HepG2 (cell line): ENCODE results near the gene CDC37. TPM values are rescaled to one million over a fixed set of nuclear protein-coding genes. Genes with fewer than 3 reads are reported as not detected.

Source experiments
- ATAC-seq: fragments of 200-7000 bp; cut with Tn5 transposase; 3 replicates; pipeline ENCODE4 v1.9.1; 2020; ENCODE audit warnings: mild to moderate bottlenecking, moderate library complexity
- BruUV-seq: library from RNA; stranded (reverse); fragments of 400-500 nt; replicated peaks from 2 replicates; lab custom pipeline; 2021; lab: Mats Ljungman, UMichigan
- CTCF ChIA-PET: fragments of 300-600 bp; formaldehyde crosslinking; extraction: SDS; loops from one replicate; lab custom pipeline; 2021; ENCODE audit warnings: low total read pairs, inconsistent platforms, low intra/inter-chr PET ratio; lab: Yijun Ruan, JAX
- POLR2A ChIA-PET: fragments of 350-600 bp; sonication (Branson Sonifier 250); formaldehyde crosslinking; loops from one replicate; lab custom pipeline; 2020; ENCODE audit warnings: antibody characterized with exemption, inconsistent platforms; lab: Yijun Ruan, JAX
- DNase-seq: peaks from one replicate; pipeline ENCODE4 v3.0.0-alpha.2; 2015; ENCODE audit warnings: low spot score
- FAIRE-seq: peaks from 3 replicates; lab custom pipeline; 2011; peaks lifted over from hg19 to GRCh38; lab: Jason Lieb, UNC
- H2AFZ ChIP-seq: one replicate; pipeline ENCODE4 v1.6.1; 2011; ENCODE audit warnings: low read length, inconsistent platforms
- H3K27ac ChIP-seq: fragments of 300-600 bp; 3 replicates; pipeline ENCODE4 v1.8.0; 2011; ENCODE audit warnings: mixed run types, mild to moderate bottlenecking, mixed read lengths, low read length, inconsistent platforms; ENCODE audit not compliant: insufficient read depth; ENCODE audit errors: extremely low read length
- H3K27me3 ChIP-seq, 2 experiments: fragments of 200-600 bp in 1 of 2; 2 replicates in 1 of 2; 3 replicates in 1 of 2; pipeline versions ENCODE4 v1.6.0 to v1.8.0; 2011; ENCODE audit warnings: low read length in 2 of 2, mild to moderate bottlenecking in 2 of 2, moderate library complexity in 2 of 2, inconsistent platforms in 1 of 2; ENCODE audit not compliant: insufficient read depth in 2 of 2, control insufficient read depth in 1 of 2
- H3K36me3 ChIP-seq, 2 experiments: fragments of 200-600 bp in 1 of 2; replicated peaks in 1 of 2; 2 replicates in 1 of 2; 3 replicates in 1 of 2; pipeline versions ENCODE4 v1.5.1 to v1.8.0; 2011; ENCODE audit warnings: low read length in 2 of 2, inconsistent platforms in 1 of 2; ENCODE audit not compliant: insufficient read depth in 2 of 2, control insufficient read depth in 1 of 2
- H3K4me1 ChIP-seq: 2 replicates; pipeline ENCODE4 v1.5.1; 2012; ENCODE audit warnings: low read length, inconsistent platforms; ENCODE audit not compliant: insufficient read depth
- H3K4me2 ChIP-seq: 2 replicates; pipeline ENCODE4 v1.6.0; 2011; ENCODE audit warnings: low read depth, low read length, inconsistent platforms
- H3K4me3 ChIP-seq, 3 experiments: fragments of 200-600 bp in 1 of 3; sonication (generic), shearing (Covaris generic) in 1 of 3; replicated peaks in 1 of 3; 2 replicates each; pipeline ENCODE4 v1.5.1; 2011 to 2016; ENCODE audit warnings: low read length in 3 of 3, inconsistent platforms in 2 of 3, low read depth in 2 of 3, mild to moderate bottlenecking in 2 of 3, control low read depth in 1 of 3, mixed read lengths in 1 of 3; ENCODE audit not compliant: insufficient read depth in 1 of 3
- H3K79me2 ChIP-seq: one replicate; pipeline ENCODE4 v1.6.1; 2011; ENCODE audit warnings: low read length, inconsistent platforms; ENCODE audit not compliant: insufficient read depth
- H3K9ac ChIP-seq: 2 replicates; pipeline ENCODE4 v1.6.0; 2011; ENCODE audit warnings: mild to moderate bottlenecking, low read depth, low read length, inconsistent platforms; ENCODE audit not compliant: insufficient read depth
- H3K9me3 ChIP-seq: 2 replicates; pipeline ENCODE4 v1.5.1; 2012; ENCODE audit warnings: mild to moderate bottlenecking, low read length
- H4K20me1 ChIP-seq: 2 replicates; pipeline ENCODE4 v1.6.0; 2011; ENCODE audit warnings: inconsistent platforms, mild to moderate bottlenecking, low read length, moderate library complexity; ENCODE audit not compliant: insufficient read depth
- ARID4A ChIP-seq: sonication (generic); formaldehyde crosslinking; IDR thresholded peaks from 2 replicates; pipeline ENCODE4 v1.5.0; 2020; ENCODE audit warnings: mild to moderate bottlenecking, missing genetic modification reagents, borderline replicate concordance
- CAMTA2 ChIP-seq: sonication (generic); formaldehyde crosslinking; IDR thresholded peaks from 2 replicates; pipeline ENCODE4 v1.4.0; 2020; ENCODE audit warnings: mild to moderate bottlenecking, missing genetic modification reagents, borderline replicate concordance
- ELK4 ChIP-seq: sonication (generic); formaldehyde crosslinking; IDR thresholded peaks from 2 replicates; pipeline ENCODE4 v1.9.0; 2021; ENCODE audit warnings: missing genetic modification reagents, borderline replicate concordance
- FOXA3 ChIP-seq: IDR thresholded peaks from 2 replicates; pipeline ENCODE4 v1.6.1; 2016; ENCODE audit warnings: missing genetic modification reagents, missing compliant biosample characterization
- FOXK1 ChIP-seq: sonication (generic); formaldehyde crosslinking; IDR thresholded peaks from 2 replicates; pipeline ENCODE4 v1.4.0; 2020; ENCODE audit warnings: low read depth, missing genetic modification reagents, borderline replicate concordance
- IRF2 ChIP-seq: IDR thresholded peaks from 2 replicates; pipeline ENCODE4 v1.6.1; 2018; ENCODE audit warnings: missing genetic modification reagents, missing compliant biosample characterization
- ISX ChIP-seq: sonication (generic); formaldehyde crosslinking; conservative IDR thresholded peaks from 2 replicates; pipeline ENCODE4 v1.5.0; 2020; ENCODE audit warnings: missing genetic modification reagents
- MAFF ChIP-seq: IDR thresholded peaks from 2 replicates; pipeline ENCODE4 v1.6.1; 2011; ENCODE audit warnings: low read depth, low read length, improper control_type of control experiment
- MAFK ChIP-seq, 2 experiments: IDR thresholded peaks in 1 of 2; conservative IDR thresholded peaks in 1 of 2; 2 replicates each; pipeline ENCODE4 v1.6.1; 2011; ENCODE audit warnings: improper control_type of control experiment in 2 of 2, low read length in 2 of 2
- SOX6 ChIP-seq, 2 experiments: fragments of 450-650 bp in 1 of 2; sonication (generic) in 1 of 2; formaldehyde crosslinking in 1 of 2; IDR thresholded peaks; 2 replicates each; pipeline versions ENCODE4 v1.4.0 to v1.6.1; 2017 to 2020; ENCODE audit warnings: antibody characterized with exemption in 1 of 2, mild to moderate bottlenecking in 1 of 2, missing genetic modification reagents in 1 of 2
- TEAD3 ChIP-seq: optimal IDR thresholded peaks from 2 replicates; pipeline ENCODE3; 2016; ENCODE audit warnings: borderline replicate concordance
- ZGPAT ChIP-seq: IDR thresholded peaks from 2 replicates; pipeline ENCODE4 v1.6.1; 2016; ENCODE audit warnings: mild to moderate bottlenecking
- ZNF101 ChIP-seq: sonication (generic); formaldehyde crosslinking; IDR thresholded peaks from 2 replicates; pipeline ENCODE4 v1.4.0; 2020; ENCODE audit warnings: mild to moderate bottlenecking, low read depth, missing genetic modification reagents, borderline replicate concordance
- ZNF12 ChIP-seq: sonication (generic); formaldehyde crosslinking; IDR thresholded peaks from 2 replicates; pipeline ENCODE4 v1.5.0; 2020; ENCODE audit warnings: missing genetic modification reagents
- ZNF292 ChIP-seq: sonication (generic); formaldehyde crosslinking; IDR thresholded peaks from 2 replicates; pipeline ENCODE4 v1.8.1; 2022; ENCODE audit warnings: mild to moderate bottlenecking, low read depth, missing genetic modification reagents, borderline replicate concordance
- ZNF331 ChIP-seq: sonication (generic); formaldehyde crosslinking; IDR thresholded peaks from 2 replicates; pipeline ENCODE4 v1.4.0; 2020; ENCODE audit warnings: missing genetic modification reagents
- ZNF614 ChIP-seq: IDR thresholded peaks from 2 replicates; pipeline ENCODE4 v1.6.1; 2018; ENCODE audit warnings: missing biosample characterization, missing genetic modification reagents, inconsistent platforms, borderline replicate concordance
- WGBS: methylation state at CpG from one replicate; pipeline ENCODE4 v1.1.6; 2017; ENCODE audit warnings: low lambda C conversion rate; 5-methylcytosine and 5-hydroxymethylcytosine counted together
- in situ Hi-C: cut with HindIII; loops from 2 replicates; pipeline ENCODE4 v1.10.0; 2017; ENCODE audit warnings: low pct_unique_long_range_greater_than_20kb; ENCODE audit not compliant: extremely low pct_ligation_motif_present
- intact Hi-C: fragments of 100-400 bp; cut with micrococcal nuclease; formaldehyde crosslinking; loops from one replicate; pipeline ENCODE4 v1.10.0; 2022; ENCODE audit not compliant: unreplicated experiment
- polyA plus RNA-seq, 8 experiments: library from polyadenylated mRNA; depleted of rRNA in 3 of 8; stranded (reverse) in 7 of 8; unstranded in 1 of 8; fragments of >200 nt; fragmentation: Illumina TruSeq in 4 of 8; extraction: Trizol in 4 of 8; gene quantifications; 2 replicates each; pipeline versions ENCODE4 v1.2.1 to v1.2.3, GENCODE V29; 2011 to 2016; ENCODE audit warnings: low read depth in 4 of 8, missing spikeins in 1 of 8, mixed read lengths in 1 of 8; ENCODE audit not compliant: insufficient read depth in 1 of 8
- total RNA-seq, 5 experiments: library from RNA; depleted of rRNA; stranded (reverse); fragments of >200 nt; fragmentation: Illumina TruSeq; extraction: Trizol; gene quantifications; 2 replicates each; pipeline ENCODE4 v1.2.3, GENCODE V29; 2016; ENCODE audit warnings: low read depth in 1 of 5

Gene CDC37
- total and polyA plus RNA-seq, 2 of the 13 experiments (the other 11 are each of a cell fraction or from before 2014, with no cell fraction given) = 158 to 177 TPM

- BruUV-seq = no TSS peak
- peak; percentile 17; the same call in 1 of the 2 replicates for TF ChIP-seq ZNF12 (CRISPR knock-in tag)
- peak; percentile 68 for TF ChIP-seq FOXA3 (CRISPR knock-in tag)
- no peak for TF ChIP-seq CAMTA2 (CRISPR knock-in tag)
- TF ChIP-seq ISX (CRISPR knock-in tag) = no peak
- TF ChIP-seq ZNF292 (CRISPR knock-in tag) = peak; percentile 48; the same call in 1 of the 2 replicates
- TF ChIP-seq SOX6 (IDR thresholded peaks at IDR 0.05) = no peak
- 0 out of 2 replicates have a peak, but pooled peaks have one; percentile 25 for TF ChIP-seq SOX6 (CRISPR knock-in tag; IDR thresholded peaks at IDR 0.05)
- 0 out of 2 replicates have a peak, but pooled peaks have one; percentile 32 for TF ChIP-seq ZGPAT (CRISPR knock-in tag)
- TF ChIP-seq ELK4 (CRISPR knock-in tag) = no peak
- TF ChIP-seq MAFF = 0 out of 2 replicates have a peak, but pooled peaks have one; percentile 26
- TF ChIP-seq TEAD3 (CRISPR knock-in tag) = peak; percentile 47
- peak; percentile 74; the same call in 1 of the 2 replicates for TF ChIP-seq ZNF614 (CRISPR knock-in tag)
- TF ChIP-seq FOXK1 (CRISPR knock-in tag) = peak; percentile 60; the same call in 1 of the 2 replicates
- peak; percentile 38; the same call in 1 of the 2 replicates for TF ChIP-seq ZNF331
- no peak for TF ChIP-seq ZNF101
- TF ChIP-seq IRF2 = 0 out of 2 replicates have a peak, but pooled peaks have one; percentile 21
- TF ChIP-seq ARID4A = peak; percentile 15; the same call in 1 of the 2 replicates
- TF ChIP-seq MAFK (conservative IDR thresholded peaks at IDR 0.05 in 1 of 2, IDR thresholded peaks at IDR 0.05 in 1 of 2; ENCODE audit: low read length in 2 of 2) = peak in 1 of 2 experiments; percentile 5; a peak in 1 of 4 replicates
Measured at GRCh38 chr19:10346509-10346908, 56.8 kb downstream of the CDC37 start.

More at GRCh38 chr19:10346509-10346908, 56.8 kb downstream of the CDC37 start:
- ChIA-PET POLR2A (interaction anchor here (1.0 to 6.5 kb wide), 4 partner anchors 12 to 76 kb away, joined by 3 to 38 read pairs (median 4); partner anchors contain the start of genes ICAM1, ICAM4, RAVER1 and TYK2), CTCF (no interaction called here)
- Histone ChIP-seq H3K4me1 (peaks cover 18% of the 10 kb centered on the region), H3K36me3 (peaks cover 0 to 3% of the 10 kb centered on the region in 2 experiments; a peak in 2 of 5 replicates), H3K9me3 (no peaks in the 10 kb centered on the region), H2AFZ (no peak overlapping the region), H3K27me3 (no peaks in the 10 kb centered on the region), H3K4me3 (peak overlapping the region in 1 of 3 experiments; percentile 31; a peak in 1 of 6 replicates), H3K79me2 (no peaks in the 10 kb centered on the region), H3K4me2 (peak overlapping the region; percentile 70), H3K9ac (0 out of 2 replicates have a peak overlapping the region, but pooled peaks have one; percentile 0), H4K20me1 (no peaks in the 10 kb centered on the region), H3K27ac (peak overlapping the region; percentile 41)
- WGBS = 1% methylated on average over 9 of the region's 10 CpGs
- intact Hi-C loops (no loop called here), in situ Hi-C loops (no loop called here)
- ATAC-seq = peak; percentile 90
- peak; percentile 74 for DNase-seq
- FAIRE-seq = peak; percentile 63
